NK-92 (cell line): ENCODE results near the gene EIF5.
"Not testable (repeated sequence)": the region's sequence is repeated elsewhere in the genome, so short reads cannot be mapped to it uniquely, and the experiment has no call there.

ENCODE experiments used
- DNase-seq: peaks from one replicate; lab custom pipeline; 2025; ENCODE audit not compliant: unreplicated experiment; lab: John Stamatoyannopoulos, UW

The EIF5 gene

DNA sequence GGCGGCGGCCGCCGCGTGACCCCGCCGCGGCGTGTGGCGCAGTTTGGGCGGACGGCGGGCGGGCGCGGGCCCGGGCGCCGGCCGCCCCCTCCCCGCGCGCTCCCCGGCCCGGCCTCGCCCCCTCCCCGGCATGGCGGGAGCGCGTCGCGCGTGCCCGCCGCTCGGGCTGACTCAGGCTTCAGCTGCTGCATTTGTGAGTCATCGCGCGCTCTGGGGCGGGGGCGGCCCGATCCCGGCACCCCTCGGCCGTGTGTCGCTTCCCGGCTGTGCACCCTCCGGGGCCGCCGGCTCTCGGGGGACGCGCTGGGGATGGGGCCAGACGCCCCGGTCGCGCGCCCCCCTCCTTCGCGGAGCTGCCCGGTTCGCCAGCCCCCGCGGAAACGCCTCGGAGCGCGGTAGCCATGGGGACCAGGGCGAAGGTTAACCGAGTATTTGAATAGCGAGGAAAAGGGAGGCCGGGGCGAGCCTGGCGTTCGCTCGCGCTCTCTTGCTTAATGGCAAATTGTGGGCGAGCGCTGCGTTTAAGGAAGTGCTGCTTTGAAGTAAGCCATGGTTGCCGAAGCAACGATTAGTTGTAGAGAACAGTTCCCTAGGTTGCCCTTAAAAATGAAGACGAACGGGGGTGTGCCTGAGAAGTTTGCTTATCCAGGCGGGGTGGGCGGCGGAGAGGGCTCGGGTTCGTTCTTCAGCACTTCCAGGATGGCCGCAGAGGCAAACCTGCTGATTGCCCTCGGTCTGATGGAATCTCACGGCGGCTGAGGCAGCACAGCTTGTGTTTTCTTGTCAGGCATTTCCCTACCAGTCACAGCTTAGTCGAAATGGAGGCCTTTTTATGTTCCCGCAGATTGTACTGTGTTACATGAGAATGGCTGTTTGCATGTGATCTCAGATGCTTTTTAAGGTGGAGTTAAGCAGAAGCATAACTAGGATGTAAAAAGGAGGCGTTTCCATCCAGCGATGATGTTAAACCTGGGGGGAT, 896 bp downstream of the EIF5 start:
- no peak for DNase-seq

DNA sequence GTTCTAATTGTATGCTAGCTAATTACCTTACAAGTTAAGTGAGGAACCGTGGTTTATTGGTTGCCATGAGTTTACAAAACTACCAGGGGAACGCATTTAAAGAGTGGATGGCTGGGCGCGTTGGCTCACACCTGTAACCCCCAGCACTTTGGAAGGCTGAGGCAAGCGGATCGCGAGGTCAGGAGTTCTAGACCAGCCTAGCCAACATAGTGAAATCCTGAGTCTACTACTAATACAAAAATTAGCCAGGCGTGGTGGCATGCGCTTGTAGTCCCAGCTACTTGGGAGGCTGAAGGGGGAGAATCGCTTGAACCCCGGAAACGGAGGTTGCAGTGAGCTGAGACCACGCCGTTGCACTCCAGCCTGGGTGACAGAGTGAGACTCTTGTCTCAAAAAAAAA, 2.2 kb downstream of the EIF5 start:
- DNase-seq: no peak

DNA sequence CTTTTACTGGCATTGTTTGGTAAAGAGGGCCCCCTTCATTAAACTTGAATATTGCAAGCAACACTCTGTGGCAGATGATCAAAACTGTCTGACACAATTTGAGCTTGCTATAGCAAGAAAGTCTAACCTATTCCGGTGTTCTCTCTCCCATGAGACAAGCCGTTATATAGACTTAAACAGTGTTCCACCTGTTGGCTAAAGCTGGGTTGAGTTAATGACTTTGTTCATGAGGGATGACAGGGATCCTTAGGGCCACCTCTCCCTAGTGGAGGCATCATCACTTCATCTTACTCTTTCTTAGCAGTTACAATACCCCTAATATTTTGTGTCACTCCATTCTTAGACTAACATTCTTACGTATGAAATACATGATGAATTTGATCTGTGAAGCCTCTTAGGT, 3.8 kb downstream of the EIF5 start:
- no peak for DNase-seq

DNA sequence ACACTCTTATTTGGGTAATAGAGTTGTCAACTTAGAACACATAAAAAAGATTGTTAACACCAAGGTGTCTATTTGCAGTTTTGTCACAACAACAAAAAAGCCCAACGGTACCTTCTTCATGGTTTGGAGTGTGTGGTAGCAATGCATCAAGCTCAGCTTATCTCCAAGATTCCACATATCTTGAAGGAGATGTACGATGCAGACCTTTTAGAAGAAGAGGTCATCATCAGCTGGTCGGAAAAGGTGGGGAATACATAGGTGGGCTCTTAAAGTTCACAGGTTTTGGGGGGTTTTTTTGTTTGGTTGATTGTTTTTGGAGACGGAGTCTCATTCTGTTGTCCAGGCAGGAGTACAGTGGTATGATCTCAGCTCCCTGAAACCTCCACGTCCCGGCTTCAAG, 5.5 kb downstream of the EIF5 start:
- DNase-seq: no peak

DNA sequence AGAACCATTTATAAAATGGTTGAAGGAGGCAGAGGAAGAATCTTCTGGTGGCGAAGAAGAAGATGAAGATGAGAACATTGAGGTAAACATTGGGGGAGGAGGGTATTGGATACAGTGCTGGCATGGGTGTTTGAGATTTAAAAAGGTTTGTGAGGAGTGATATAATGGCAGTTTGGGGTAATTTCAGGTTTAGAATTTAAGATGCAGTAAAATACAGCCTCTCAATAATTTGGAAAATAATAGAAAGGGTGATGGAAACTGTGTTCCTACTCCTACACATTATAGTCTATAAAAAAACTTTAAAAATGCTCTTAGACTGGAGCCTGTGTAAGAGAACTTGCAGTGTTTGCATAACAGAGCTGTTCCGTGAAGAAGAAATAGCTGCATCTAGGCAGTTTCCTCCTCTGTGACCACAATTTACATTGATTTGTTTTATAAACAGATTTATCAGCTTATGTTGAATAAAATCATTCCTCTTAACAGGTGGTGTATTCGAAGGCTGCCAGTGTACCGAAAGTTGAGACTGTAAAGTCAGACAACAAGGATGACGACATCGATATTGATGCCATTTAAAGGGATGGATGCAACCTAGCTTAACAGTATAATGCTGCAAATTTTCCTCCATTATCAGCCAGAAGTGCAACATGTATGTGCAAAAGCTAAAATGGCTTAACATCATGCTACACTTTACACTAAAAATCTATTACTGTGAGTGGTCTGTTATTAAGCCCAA, 6.6 kb downstream of the EIF5 start:
- no peak for DNase-seq

DNA sequence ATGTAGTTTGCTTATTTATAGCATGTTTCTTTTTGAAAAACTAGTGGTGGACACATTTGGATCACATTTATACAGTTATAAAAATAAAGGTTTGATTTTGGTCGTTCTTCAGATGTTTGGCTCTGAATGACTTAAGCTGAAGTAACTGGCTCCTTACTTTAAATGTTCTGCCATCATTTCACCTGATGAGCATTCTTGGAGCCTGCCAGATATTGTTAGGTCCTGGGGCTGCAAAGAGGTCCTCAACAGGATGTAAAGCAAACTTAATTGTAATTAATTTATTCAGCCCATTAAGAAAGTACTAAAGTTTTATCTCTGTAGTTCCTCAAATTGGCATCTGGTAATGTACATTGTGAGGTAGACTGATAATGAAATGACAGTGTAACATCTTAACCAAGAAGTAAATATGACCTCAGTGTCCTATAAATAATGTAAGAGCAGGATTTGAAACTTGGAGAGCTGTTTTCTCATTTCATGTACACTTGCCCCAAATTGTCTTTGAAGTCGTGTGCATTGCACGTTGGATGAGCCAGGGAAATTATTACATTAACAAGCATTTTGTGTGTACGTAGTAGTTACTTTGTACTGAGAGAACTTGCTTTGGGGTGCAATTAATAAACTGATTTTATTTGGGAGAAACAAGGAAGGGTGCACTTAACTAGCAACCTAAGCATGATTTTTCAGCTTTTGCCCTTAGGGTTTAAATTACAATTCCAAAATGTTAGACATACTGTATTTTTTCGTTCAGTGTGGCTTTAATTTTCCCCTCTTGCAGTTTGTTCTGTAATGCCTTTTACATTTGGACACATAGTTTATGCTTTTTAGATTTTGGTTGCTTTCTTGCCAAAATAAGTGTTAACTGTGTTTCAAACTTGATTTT, 7.5 kb downstream of the EIF5 start:
- no peak for DNase-seq

DNA sequence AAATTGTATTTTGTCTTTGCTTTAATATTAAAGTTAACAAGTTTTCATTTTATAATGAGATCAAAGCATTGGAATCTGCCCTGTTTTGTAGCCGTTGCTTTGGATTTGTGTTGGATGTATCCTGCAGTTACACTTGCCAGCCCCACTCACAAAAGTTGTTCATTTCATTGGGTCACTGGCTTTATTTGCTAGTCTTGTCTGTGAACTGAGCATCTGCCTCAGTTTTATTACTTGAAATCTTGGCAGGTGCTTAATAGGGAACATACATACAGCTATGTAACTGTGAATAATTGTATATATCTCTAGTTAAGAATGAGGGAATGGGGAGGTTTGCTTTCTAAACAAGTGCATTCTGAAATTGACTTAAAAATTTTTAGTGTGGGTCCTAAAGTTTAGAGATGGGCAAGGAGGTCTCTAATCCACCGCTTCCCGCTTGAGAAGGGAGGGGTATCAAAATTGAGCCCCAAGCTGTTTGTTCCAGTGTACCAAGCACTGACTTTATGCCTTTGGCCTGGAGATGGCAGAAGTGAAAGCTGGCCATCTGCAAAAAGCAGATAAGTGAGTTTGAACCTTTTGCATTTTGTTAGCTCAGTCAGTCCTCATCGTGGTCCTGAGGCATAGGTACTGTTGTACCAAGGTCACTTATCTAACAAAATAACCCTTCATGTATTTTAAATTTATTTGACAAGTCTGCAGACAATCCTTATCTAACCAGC, 9.3 kb downstream of the EIF5 start:
- DNase-seq: no peak

DNA sequence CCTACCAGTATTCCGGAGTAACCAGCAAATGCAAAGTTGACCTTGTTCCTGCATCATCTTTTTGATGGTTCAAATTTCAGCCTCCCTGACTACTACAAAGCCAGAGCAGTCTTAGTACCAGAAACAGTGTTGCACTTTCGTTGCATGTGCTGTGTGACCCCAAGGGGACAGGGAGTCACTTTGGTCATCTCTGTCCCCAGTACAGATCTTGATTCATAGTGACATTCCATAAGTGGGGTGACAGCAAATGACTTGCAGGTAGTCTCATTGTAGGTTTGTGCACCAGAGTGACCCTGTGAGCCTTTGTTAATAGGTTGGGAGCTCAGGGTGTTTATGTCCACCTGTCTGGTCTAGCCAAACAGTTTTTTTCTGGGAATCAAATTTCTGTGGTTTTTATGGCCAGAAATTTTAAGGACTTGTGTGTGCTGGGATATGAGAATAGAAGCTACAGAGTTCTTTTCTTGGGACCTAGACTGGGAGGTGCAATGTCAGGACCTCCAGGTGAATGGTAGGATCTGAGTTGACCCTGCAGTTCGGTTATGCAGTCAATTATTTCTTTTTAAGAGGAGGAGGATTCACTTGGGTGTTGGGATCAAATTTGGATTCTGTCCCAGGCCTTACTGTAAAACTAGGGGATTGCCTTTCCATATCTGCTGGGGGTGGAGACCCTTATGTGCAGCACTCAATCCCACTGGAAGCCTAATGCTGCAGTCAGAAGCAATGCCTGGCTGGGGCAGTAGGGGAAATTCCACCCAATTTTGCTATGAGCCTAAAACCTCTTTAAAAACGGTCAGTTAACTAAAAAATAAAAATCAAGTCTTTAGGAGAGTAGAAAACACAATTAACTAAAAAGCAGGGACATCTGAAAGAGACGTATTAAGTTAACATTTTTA, 10.1 kb downstream of the EIF5 start:
- no peak for DNase-seq

DNA sequence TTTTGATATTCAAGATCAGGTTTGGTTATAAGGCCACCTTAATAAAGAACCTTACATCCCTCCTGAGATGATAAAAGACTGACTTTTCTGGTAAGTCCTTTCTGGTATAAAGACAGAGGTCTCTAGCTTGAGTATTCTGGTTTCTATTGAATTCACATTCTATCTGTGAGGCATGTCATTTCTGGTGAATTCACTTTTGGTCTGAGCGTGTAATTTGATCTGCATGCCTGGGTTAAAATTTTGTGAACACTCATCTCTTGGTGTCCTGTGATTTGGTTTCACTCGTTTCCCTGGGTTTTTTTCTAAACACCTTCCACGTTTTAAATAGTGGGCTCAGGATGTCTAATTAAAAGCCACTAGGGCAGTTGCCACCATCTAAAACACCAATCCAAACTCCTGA, 12.2 kb downstream of the EIF5 start:
- no peak for DNase-seq

DNA sequence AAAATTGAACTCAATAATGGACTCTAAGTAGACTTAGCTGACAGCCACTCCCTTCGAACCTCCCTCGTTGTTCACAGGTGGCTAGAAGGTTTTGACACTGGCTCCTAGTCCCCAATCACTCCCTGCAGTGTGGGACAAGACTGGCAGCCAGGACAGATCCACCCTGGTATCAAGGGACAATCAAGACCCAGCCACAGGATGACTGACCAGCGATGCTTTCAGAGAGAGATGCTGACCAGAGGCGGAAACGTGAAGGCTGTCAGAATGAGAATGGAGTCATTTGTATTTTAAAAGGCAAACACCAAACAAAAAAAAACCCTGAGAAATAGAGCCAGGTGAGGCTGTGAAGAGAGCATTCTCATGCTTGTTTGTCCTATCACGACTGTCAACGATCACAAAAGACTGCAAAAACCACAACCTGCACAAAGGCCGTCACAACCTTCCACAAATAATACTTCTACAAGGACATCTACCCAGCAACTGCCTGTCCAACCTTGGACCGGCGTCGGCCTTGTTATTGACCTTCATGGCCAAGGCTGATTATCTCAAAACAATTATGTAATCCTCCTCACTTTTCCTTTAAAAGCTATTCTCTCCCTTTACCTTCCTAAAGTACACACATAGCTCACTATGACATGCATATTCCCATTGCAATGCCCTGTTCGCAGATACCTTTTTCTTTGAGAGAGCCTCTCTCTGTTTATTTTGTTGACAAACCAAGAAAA, 13.2 kb downstream of the EIF5 start:
- DNase-seq: no peak

DNA sequence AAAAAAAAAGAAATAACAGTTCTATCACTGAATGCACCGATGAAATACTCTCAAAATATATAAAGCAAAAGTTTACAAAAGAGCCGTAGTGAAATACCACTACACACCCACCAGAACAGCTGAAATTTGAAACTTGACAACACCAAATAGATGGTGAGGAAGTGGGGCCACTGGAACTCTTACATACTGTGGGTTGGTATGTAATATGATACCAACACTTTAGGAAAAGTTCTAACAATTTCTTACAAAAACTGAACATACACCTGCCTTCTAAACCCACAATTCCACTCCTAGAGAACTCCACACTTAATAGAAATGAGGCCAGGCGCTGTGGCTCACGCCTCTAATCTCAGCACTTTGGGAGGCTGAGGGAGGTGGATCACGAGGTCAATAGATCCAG, 14.1 kb downstream of the EIF5 start:
- DNase-seq: no peak

DNA sequence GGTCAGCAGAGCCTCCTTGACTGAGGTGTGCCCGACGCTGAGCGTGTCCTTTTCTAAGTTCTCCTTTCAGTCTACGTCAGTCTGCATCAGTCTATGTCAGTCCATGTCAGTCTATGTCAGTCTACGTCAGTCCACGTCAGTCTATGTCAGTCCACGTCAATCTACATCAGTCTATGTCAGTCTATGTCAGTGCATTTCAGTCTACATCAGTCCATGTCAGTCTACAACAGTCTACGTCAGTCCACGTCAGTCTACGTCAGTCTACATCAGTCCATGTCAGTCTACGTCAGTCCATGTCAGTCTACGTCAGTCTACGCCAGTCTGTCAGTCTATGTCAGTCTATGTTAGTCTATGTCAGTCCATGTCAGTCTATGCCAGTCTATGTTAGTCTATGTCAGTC, 15.9 kb downstream of the EIF5 start:
- no peak for DNase-seq

DNA sequence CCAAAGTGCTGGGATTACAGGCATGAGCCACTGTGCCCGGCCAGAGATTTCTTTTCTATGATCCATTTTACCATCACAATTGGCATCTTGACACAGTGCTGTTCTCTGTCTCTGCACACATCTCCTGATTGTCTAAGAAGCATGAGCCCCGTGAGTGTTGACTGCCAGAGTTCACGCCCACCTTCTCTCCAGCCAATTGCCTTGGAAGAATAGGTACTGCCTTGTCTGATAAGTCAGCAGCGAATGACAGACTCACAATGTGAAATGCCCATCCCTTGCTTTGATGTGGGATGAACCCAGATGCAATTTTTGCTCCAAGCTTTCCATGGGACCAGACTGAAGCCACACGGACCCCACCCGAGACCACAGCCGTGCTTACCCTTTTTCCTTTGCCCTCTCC, 19.3 kb downstream of the EIF5 start:
- DNase-seq: no peak

DNA sequence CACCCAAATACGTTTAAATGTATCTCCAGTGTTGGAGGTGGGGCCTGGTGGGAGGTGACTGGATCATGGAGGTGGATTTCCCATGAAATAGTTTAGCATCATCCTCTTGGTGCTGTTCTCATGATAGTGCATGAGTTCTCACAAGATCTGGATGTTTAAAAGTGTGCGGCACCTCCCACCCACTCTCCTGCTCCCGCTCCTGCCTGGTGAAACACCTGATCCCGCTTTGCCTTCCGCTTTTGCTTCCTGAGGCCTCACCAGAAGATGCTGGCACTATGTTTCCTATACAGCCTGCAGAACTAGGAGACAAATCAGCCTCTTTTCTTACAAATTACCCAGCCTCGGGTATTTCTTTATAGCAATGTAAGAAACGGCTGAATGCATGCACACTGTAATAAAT, 20.1 kb downstream of the EIF5 start:
- no peak for DNase-seq

DNA sequence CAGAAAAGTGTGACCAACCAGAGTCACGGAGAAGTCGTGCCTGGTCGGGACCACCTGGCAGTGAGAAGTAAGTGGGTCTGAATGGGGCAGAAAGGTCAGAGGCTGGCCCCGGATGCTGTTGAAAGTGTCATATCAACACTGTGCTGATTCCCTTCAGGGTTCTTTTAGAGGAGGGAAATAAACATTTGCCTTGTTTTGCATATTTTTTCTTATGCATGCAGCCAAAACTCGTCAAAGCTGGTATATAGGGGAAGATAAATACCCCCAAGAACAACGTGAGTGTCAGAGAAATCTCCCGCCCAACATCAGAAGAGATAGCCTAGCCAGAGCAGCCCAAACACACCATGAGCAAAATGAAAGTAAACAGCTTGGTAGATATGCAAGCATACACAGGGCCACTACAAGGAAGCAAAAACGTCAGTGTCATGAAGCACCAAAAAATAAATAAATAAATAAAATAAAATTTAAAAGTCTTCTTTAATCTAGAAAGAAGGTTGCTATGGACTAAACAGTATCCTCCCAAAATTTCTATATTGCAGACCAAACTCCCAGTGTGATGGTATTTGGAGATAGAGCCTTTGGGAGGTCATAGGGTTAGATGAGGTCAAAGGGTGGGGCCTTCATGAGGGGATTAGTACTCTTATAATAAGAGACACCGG, 22.1 kb downstream of the EIF5 start:
- no peak for DNase-seq

DNA sequence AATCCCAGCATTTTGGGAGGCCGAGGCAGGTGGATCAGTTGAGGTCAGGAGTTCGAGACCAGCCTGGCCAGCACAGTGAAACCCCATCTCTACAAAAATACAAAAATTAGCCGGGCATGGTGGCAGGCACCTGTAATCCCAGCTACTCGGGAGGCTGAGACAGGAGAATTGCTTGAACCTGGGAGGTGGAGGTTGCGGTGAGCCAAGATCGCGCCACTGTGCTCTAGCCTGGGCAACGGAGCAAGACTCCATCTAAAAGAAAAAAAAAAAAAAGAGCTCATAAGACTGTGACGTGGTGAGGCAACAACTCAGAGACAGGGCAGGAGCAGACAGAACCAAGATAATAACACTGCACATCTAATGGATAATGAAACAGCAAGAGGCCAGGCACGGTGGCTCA, 23.5 kb downstream of the EIF5 start:
- not testable (repeated sequence) for DNase-seq

DNA sequence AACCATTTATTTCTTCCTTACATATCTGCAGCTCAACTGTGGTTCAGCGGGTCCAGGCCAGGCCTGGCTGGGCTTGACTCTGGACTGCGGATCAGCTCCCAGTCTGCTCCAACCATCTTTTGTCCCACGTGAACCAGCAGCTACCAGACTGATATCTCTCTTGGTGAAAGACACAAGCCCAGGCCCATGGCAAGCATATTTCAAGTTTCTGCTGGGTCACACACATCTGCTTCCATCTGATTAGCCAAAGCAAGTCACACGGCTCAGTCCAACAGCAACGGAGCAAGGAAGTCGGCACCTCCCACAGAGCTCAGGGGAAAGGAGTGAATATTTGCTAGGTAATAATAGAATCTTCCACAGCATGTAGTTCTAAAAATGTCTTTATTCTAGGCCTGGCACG, 26.5 kb downstream of the EIF5 start:
- no peak for DNase-seq

DNA sequence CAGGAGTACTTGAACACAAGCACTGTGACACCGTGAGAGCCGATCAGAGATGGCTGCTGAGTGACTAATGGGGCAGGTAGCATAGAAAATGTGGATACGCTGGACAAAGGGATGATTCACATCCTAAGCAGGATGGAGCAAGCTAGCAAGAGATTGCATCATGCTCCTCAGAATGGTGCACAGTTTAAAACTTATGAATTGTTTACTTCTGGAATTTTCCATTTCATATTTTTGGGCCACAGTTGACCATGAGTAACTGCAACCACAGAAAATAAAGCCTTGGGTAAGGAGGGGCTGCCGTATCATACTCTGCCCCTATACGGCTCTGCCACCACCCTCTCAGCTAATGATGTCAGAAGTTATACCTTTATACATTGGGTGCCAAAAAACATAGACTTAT, 27.8 kb downstream of the EIF5 start:
- no peak for DNase-seq

DNA sequence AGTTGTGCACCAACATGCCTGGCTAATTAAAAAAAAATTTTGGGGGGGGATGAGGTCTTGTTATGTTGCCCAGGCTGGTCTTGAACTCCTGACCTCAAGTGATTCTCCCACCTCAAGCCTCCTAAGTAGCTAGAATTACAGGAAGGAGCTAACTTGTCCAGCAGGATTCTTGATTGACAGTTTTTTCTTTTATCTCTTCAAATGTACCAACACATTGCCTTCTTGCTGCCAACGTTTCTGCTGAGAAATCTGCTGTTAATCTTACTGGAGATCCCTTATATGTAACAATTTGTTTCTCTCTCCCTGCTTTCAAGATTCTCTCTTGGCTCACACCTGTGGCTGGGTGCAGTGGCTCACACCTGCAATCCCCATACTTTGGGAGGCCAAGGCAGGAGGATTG, 28.7 kb downstream of the EIF5 start:
- DNase-seq: no peak
